NCI-H1048 (cell line): Measurements from ENCODE around the gene KDSR.
"Not testable (repeated sequence)": the region's sequence is repeated elsewhere in the genome, so short reads cannot be mapped to it uniquely, and the experiment has no call there.

Experiments
- DNase-seq: peaks from one replicate; lab custom pipeline; 2025; lab: John Stamatoyannopoulos, UW

The KDSR gene

GRCh38 chr18:63366213-63367052 is 573 bp downstream of the KDSR start:
- DNase-seq: no peak

GRCh38 chr18:63365876-63366212 is 1.2 kb downstream of the KDSR start:
- no peak for DNase-seq

- no peak for DNase-seq
Observed at GRCh38 chr18:63363951-63364350, 3.1 kb downstream of the KDSR start.

GRCh38 chr18:63363420-63363819 is 3.6 kb downstream of the KDSR start:
- not testable (repeated sequence) for DNase-seq

- no peak for DNase-seq
Observed at GRCh38 chr18:63356272-63356896, 10.6 kb downstream of the KDSR start.

- DNase-seq: no peak
Observed at GRCh38 chr18:63350230-63350629, 16.8 kb downstream of the KDSR start.

GRCh38 chr18:63348508-63349136 is 18.4 kb downstream of the KDSR start:
- no peak for DNase-seq

GRCh38 chr18:63346480-63347183 is 20.4 kb downstream of the KDSR start:
- DNase-seq: no peak

- no peak for DNase-seq
Observed at GRCh38 chr18:63346031-63346430, 21.0 kb downstream of the KDSR start.

- DNase-seq: no peak
Observed at GRCh38 chr18:63344918-63345317, 22.1 kb downstream of the KDSR start.

GRCh38 chr18:63344263-63344662 is 22.7 kb downstream of the KDSR start:
- no peak for DNase-seq

- no peak for DNase-seq
Observed at GRCh38 chr18:63342206-63342605, 24.8 kb downstream of the KDSR start.

GRCh38 chr18:63339920-63340484 is 27.0 kb downstream of the KDSR start:
- peak; percentile 27 for DNase-seq

GRCh38 chr18:63336366-63337099 is 30.5 kb downstream of the KDSR start:
- DNase-seq: no peak

GRCh38 chr18:63331105-63331504 is 35.9 kb downstream of the KDSR start:
- DNase-seq: no peak

- no peak for DNase-seq
Observed at GRCh38 chr18:63329431-63330145, 37.4 kb downstream of the KDSR start.

- DNase-seq: no peak
Observed at GRCh38 chr18:63326011-63326410, 41.0 kb downstream of the KDSR start.

- no peak for DNase-seq
Observed at GRCh38 chr18:63325086-63325686, 41.8 kb downstream of the KDSR start.

- DNase-seq: peak; percentile 19
Observed at GRCh38 chr18:63322908-63323634, 43.9 kb downstream of the KDSR start.

GRCh38 chr18:63322206-63322605 is 44.8 kb downstream of the KDSR start:
- no peak for DNase-seq
